Measurements from ENCODE around the gene GRB2. TPM values are rescaled to one million over a fixed set of nuclear protein-coding genes. Genes with fewer than 3 reads are reported as not detected.

The GRB2 gene
- total RNA-seq, 1 donor: 68.8 TPM

GRCh38 chr17:75334723-75335122 lies 70.8 kb downstream of the GRB2 start:
- H3K9me3 ChIP-seq (ENCODE audit: low read depth, low read length): no peaks in the 10 kb centered on the region
- H3K4me2 ChIP-seq (ENCODE audit: insufficient read depth, low read length): no peak overlapping the region
- H4K20me1 ChIP-seq (ENCODE audit: insufficient read depth, low read length): peaks cover 36% of the 10 kb centered on the region
- H2AFZ ChIP-seq (ENCODE audit: low read length): no peak overlapping the region
- no peak for TF ChIP-seq CTCF (IDR thresholded peaks at IDR 0.05; ENCODE audit: extremely low read depth, low read depth, low read length)
- no peak overlapping the region for H3K27ac ChIP-seq (ENCODE audit: low read depth, low read length)
- peaks cover 71% of the 10 kb centered on the region for H3K79me2 ChIP-seq (ENCODE audit: insufficient read depth, low read length)
- no peak for DNase-seq (ENCODE audit: insufficient read length, low spot score, missing footprints)
- H3K36me3 ChIP-seq (ENCODE audit: insufficient read depth, low read length): peaks cover 17% of the 10 kb centered on the region
- peaks cover 14% of the 10 kb centered on the region for H3K4me1 ChIP-seq (ENCODE audit: insufficient read depth, low read length)
- no peak overlapping the region for H3K4me3 ChIP-seq (ENCODE audit: insufficient read depth, low read length)
- no peaks in the 10 kb centered on the region for H3K27me3 ChIP-seq (ENCODE audit: insufficient read depth, low read length)

GRCh38 chr17:75331671-75332070 lies 73.8 kb downstream of the GRB2 start:
- Histone ChIP-seq H3K79me2 (ENCODE audit: insufficient read depth, low read length) (peaks cover 72% of the 10 kb centered on the region), H2AFZ (ENCODE audit: low read length) (no peak overlapping the region), H3K4me2 (ENCODE audit: insufficient read depth, low read length) (no peak overlapping the region), H3K9me3 (ENCODE audit: low read depth, low read length) (no peaks in the 10 kb centered on the region), H3K27me3 (ENCODE audit: insufficient read depth, low read length) (no peaks in the 10 kb centered on the region), H3K27ac (ENCODE audit: low read depth, low read length) (no peak overlapping the region), H3K4me1 (ENCODE audit: insufficient read depth, low read length) (peaks cover 2% of the 10 kb centered on the region), H4K20me1 (ENCODE audit: insufficient read depth, low read length) (peaks cover 34% of the 10 kb centered on the region), H3K36me3 (ENCODE audit: insufficient read depth, low read length) (peaks cover 20% of the 10 kb centered on the region), H3K4me3 (ENCODE audit: insufficient read depth, low read length) (no peak overlapping the region)
- DNase-seq (ENCODE audit: insufficient read length, low spot score, missing footprints): no peak
- no peak for TF ChIP-seq CTCF (IDR thresholded peaks at IDR 0.05; ENCODE audit: extremely low read depth, low read depth, low read length)

GRCh38 chr17:75327757-75328156 lies 77.7 kb downstream of the GRB2 start:
- H3K4me3 ChIP-seq (ENCODE audit: insufficient read depth, low read length): no peak overlapping the region
- no peak for DNase-seq (ENCODE audit: insufficient read length, low spot score, missing footprints)
- no peak overlapping the region for H3K4me2 ChIP-seq (ENCODE audit: insufficient read depth, low read length)
- no peaks in the 10 kb centered on the region for H3K9me3 ChIP-seq (ENCODE audit: low read depth, low read length)
- H3K79me2 ChIP-seq (ENCODE audit: insufficient read depth, low read length): peaks cover 50% of the 10 kb centered on the region
- H3K36me3 ChIP-seq (ENCODE audit: insufficient read depth, low read length): peaks cover 25% of the 10 kb centered on the region
- TF ChIP-seq CTCF (IDR thresholded peaks at IDR 0.05; ENCODE audit: extremely low read depth, low read depth, low read length): no peak
- no peak overlapping the region for H2AFZ ChIP-seq (ENCODE audit: low read length)
- peaks cover 13% of the 10 kb centered on the region for H3K4me1 ChIP-seq (ENCODE audit: insufficient read depth, low read length)
- H4K20me1 ChIP-seq (ENCODE audit: insufficient read depth, low read length): peaks cover 19% of the 10 kb centered on the region
- H3K27me3 ChIP-seq (ENCODE audit: insufficient read depth, low read length): no peaks in the 10 kb centered on the region
- no peak overlapping the region for H3K27ac ChIP-seq (ENCODE audit: low read depth, low read length)

- peaks cover 14% of the 10 kb centered on the region for H4K20me1 ChIP-seq (ENCODE audit: insufficient read depth, low read length)
- H3K4me1 ChIP-seq (ENCODE audit: insufficient read depth, low read length): peaks cover 13% of the 10 kb centered on the region
- H3K27me3 ChIP-seq (ENCODE audit: insufficient read depth, low read length): no peaks in the 10 kb centered on the region
- peaks cover 40% of the 10 kb centered on the region for H3K79me2 ChIP-seq (ENCODE audit: insufficient read depth, low read length)
- no peak overlapping the region for H2AFZ ChIP-seq (ENCODE audit: low read length)
- peaks cover 22% of the 10 kb centered on the region for H3K36me3 ChIP-seq (ENCODE audit: insufficient read depth, low read length)
- TF ChIP-seq CTCF (IDR thresholded peaks at IDR 0.05; ENCODE audit: extremely low read depth, low read depth, low read length): no peak
- peak; percentile 71 for DNase-seq (ENCODE audit: insufficient read length, low spot score, missing footprints)
- H3K4me2 ChIP-seq (ENCODE audit: insufficient read depth, low read length): peak overlapping the region; percentile 10
- peak overlapping the region; percentile 37 for H3K27ac ChIP-seq (ENCODE audit: low read depth, low read length)
- H3K4me3 ChIP-seq (ENCODE audit: insufficient read depth, low read length): no peak overlapping the region
- no peaks in the 10 kb centered on the region for H3K9me3 ChIP-seq (ENCODE audit: low read depth, low read length)
Observed at GRCh38 chr17:75326226-75326848, 79.1 kb downstream of the GRB2 start.

All from osteoblast (primary cell).